HEK293 (cell line): Measurements from ENCODE around the gene ITGAL.
A peak's percentile ranks its signal among the peaks of the same experiment; 100 is the strongest.

Source experiments
- FEZF1 ChIP-seq: fragments of 450-650 bp; formaldehyde crosslinking; IDR thresholded peaks from 2 replicates; pipeline ENCODE4 v1.5.1; 2016; ENCODE audit warnings: missing biosample characterization, missing genetic modification characterization
- GLIS2 ChIP-seq: fragments of 450-650 bp; formaldehyde crosslinking; IDR thresholded peaks from 2 replicates; pipeline ENCODE4 v1.5.1; 2016; ENCODE audit warnings: missing biosample characterization, missing genetic modification characterization
- HOXD13 ChIP-seq: sonication (generic); formaldehyde crosslinking; IDR thresholded peaks from 2 replicates; pipeline ENCODE4 v1.8.0; 2022; ENCODE audit warnings: missing genetic modification reagents, borderline replicate concordance
- RBAK ChIP-seq: fragments of 450-650 bp; formaldehyde crosslinking; IDR thresholded peaks from 2 replicates; pipeline ENCODE4 v1.5.1; 2016; ENCODE audit warnings: missing biosample characterization, missing genetic modification characterization
- REST ChIP-seq: fragments of 450-650 bp; formaldehyde crosslinking; IDR thresholded peaks from 2 replicates; pipeline ENCODE4 v1.5.1; 2016; ENCODE audit warnings: missing biosample characterization, missing genetic modification characterization
- SP3 ChIP-seq: fragments of 450-650 bp; formaldehyde crosslinking; IDR thresholded peaks from 2 replicates; pipeline ENCODE4 v1.5.1; 2016; ENCODE audit warnings: missing biosample characterization, missing genetic modification characterization
- YY1 ChIP-seq: fragments of 450-650 bp; formaldehyde crosslinking; IDR thresholded peaks from 2 replicates; pipeline ENCODE4 v1.5.1; 2018; ENCODE audit warnings: missing biosample characterization, missing genetic modification characterization
- ZBTB48 ChIP-seq: fragments of 450-650 bp; formaldehyde crosslinking; IDR thresholded peaks from 2 replicates; pipeline ENCODE4 v1.5.1; 2016; ENCODE audit warnings: missing biosample characterization, missing genetic modification characterization
- ZFP69B ChIP-seq: fragments of 450-650 bp; formaldehyde crosslinking; IDR thresholded peaks from 2 replicates; pipeline ENCODE4 v1.5.1; 2016; ENCODE audit warnings: missing biosample characterization, missing genetic modification characterization
- ZNF16 ChIP-seq: fragments of 450-650 bp; formaldehyde crosslinking; IDR thresholded peaks from 2 replicates; pipeline ENCODE4 v1.5.1; 2016; ENCODE audit warnings: low read depth, missing biosample characterization, missing genetic modification characterization
- ZNF174 ChIP-seq: fragments of 450-650 bp; formaldehyde crosslinking; IDR thresholded peaks from 2 replicates; pipeline ENCODE4 v1.5.0; 2017; ENCODE audit warnings: missing biosample characterization, mild to moderate bottlenecking, missing genetic modification characterization
- ZNF184 ChIP-seq: fragments of 450-650 bp; IDR thresholded peaks from 2 replicates; pipeline ENCODE4 v1.5.1; 2018; ENCODE audit warnings: missing biosample characterization, mild to moderate bottlenecking, missing genetic modification characterization
- ZNF223 ChIP-seq: fragments of 450-650 bp; formaldehyde crosslinking; IDR thresholded peaks from 2 replicates; pipeline ENCODE4 v1.5.1; 2016; ENCODE audit warnings: missing biosample characterization, missing genetic modification characterization
- ZNF37A ChIP-seq: fragments of 450-650 bp; IDR thresholded peaks from 2 replicates; pipeline ENCODE4 v1.5.1; 2018; ENCODE audit warnings: missing biosample characterization, missing genetic modification characterization
- ZNF391 ChIP-seq: fragments of 450-650 bp; formaldehyde crosslinking; IDR thresholded peaks from 2 replicates; pipeline ENCODE4 v1.5.1; 2016; ENCODE audit warnings: low read depth, missing biosample characterization, missing genetic modification characterization, borderline replicate concordance
- ZNF404 ChIP-seq: fragments of 450-650 bp; formaldehyde crosslinking; IDR thresholded peaks from 2 replicates; pipeline ENCODE4 v1.5.1; 2017; ENCODE audit warnings: missing biosample characterization, missing genetic modification characterization
- ZNF433 ChIP-seq: fragments of 450-650 bp; formaldehyde crosslinking; IDR thresholded peaks from 2 replicates; pipeline ENCODE4 v1.5.1; 2016; ENCODE audit warnings: missing biosample characterization, missing genetic modification characterization, low read depth
- ZNF571 ChIP-seq: fragments of 450-650 bp; formaldehyde crosslinking; IDR thresholded peaks from 2 replicates; pipeline ENCODE4 v1.5.0; 2017; ENCODE audit warnings: missing biosample characterization, missing genetic modification characterization
- ZNF600 ChIP-seq: fragments of 450-650 bp; formaldehyde crosslinking; IDR thresholded peaks from 2 replicates; pipeline ENCODE4 v1.5.1; 2016; ENCODE audit warnings: missing biosample characterization, missing genetic modification characterization
- ZNF621 ChIP-seq: fragments of 450-650 bp; formaldehyde crosslinking; IDR thresholded peaks from 2 replicates; pipeline ENCODE4 v1.5.1; 2017; ENCODE audit warnings: missing biosample characterization, missing genetic modification characterization
- ZNF658 ChIP-seq: fragments of 450-650 bp; formaldehyde crosslinking; IDR thresholded peaks from 2 replicates; pipeline ENCODE4; 2016; ENCODE audit warnings: missing biosample characterization, missing genetic modification characterization
- ZNF692 ChIP-seq: fragments of 450-650 bp; formaldehyde crosslinking; IDR thresholded peaks from 2 replicates; pipeline ENCODE4 v1.5.1; 2016; ENCODE audit warnings: missing biosample characterization, missing genetic modification characterization
- ZSCAN16 ChIP-seq: fragments of 450-650 bp; formaldehyde crosslinking; IDR thresholded peaks from 2 replicates; pipeline ENCODE4 v1.5.1; 2016; ENCODE audit warnings: missing biosample characterization, missing genetic modification characterization
- TF ChIP-seq, protein P1 (sequence below): fragments of 450-650 bp; formaldehyde crosslinking; IDR thresholded peaks from 2 replicates; pipeline ENCODE4 v1.5.1; 2017; ENCODE audit warnings: missing biosample characterization, missing genetic modification characterization
- TF ChIP-seq, protein P2 (sequence below): fragments of 450-650 bp; formaldehyde crosslinking; IDR thresholded peaks from 2 replicates; pipeline ENCODE4 v1.5.1; 2016; ENCODE audit warnings: missing biosample characterization, missing genetic modification characterization
- TF ChIP-seq, protein P3 (sequence below): fragments of 450-650 bp; formaldehyde crosslinking; IDR thresholded peaks from 2 replicates; pipeline ENCODE4 v1.5.1; 2016; ENCODE audit warnings: missing biosample characterization, missing genetic modification characterization, borderline replicate concordance

Gene ITGAL

DNA sequence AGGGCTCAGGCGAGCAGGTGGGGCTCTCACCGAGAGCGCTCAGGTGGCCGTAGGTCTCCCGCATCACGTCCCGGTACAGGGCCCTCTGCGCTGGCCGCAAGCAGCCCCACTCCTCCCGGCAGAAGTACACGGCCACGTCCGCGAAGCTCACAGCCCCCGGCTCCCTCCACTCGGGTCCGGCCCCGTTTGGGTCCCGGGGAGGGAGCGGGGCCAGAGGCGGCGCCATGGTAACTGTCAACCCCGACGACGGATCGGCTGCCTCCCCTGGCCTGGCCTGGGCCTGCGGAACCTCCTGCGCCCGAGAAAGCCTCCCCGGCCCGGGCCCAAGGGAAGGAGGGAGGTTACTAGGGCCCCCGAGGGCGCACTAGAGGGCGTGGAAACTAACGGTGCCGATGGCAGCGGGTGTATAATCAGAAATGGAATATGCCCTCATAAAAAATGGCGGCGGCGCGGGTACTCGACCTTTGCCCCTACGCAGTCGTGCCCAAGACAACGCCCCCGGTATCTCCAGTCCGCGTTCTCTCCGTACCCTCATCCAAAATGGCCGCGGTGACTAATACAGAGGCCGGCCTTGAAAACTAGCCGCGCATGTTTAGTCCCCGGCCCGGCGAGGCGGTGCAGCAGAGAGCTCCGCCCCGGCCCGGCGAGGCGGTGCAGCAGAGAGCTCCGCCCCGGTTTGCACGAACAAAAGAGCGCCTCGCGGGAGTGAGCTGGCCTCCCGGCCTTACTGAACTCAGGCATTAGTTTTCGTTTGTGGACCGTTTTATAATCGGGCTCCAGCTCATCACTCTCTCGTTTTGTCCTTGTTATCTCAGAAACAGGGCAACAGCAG is 85.6 kb downstream of the ITGAL start, which contains the start of gene ZNF764 (continued):
- TF ChIP-seq SP3 (tag by site-specific recombination): peak; percentile 99
- TF ChIP-seq, protein P1, sequence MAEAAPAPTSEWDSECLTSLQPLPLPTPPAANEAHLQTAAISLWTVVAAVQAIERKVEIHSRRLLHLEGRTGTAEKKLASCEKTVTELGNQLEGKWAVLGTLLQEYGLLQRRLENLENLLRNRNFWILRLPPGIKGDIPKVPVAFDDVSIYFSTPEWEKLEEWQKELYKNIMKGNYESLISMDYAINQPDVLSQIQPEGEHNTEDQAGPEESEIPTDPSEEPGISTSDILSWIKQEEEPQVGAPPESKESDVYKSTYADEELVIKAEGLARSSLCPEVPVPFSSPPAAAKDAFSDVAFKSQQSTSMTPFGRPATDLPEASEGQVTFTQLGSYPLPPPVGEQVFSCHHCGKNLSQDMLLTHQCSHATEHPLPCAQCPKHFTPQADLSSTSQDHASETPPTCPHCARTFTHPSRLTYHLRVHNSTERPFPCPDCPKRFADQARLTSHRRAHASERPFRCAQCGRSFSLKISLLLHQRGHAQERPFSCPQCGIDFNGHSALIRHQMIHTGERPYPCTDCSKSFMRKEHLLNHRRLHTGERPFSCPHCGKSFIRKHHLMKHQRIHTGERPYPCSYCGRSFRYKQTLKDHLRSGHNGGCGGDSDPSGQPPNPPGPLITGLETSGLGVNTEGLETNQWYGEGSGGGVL (tag by site-specific recombination): peak; percentile 89
- no peak; the same call in 1 of the 2 replicates for TF ChIP-seq REST (tag by site-specific recombination)
- peak; percentile 91; the same call in 1 of the 2 replicates for TF ChIP-seq ZNF391 (tag by site-specific recombination)
- TF ChIP-seq ZBTB48 (tag by site-specific recombination): peak; percentile 69; the same call in 1 of the 2 replicates
- TF ChIP-seq RBAK (tag by site-specific recombination): no peak
- TF ChIP-seq ZNF433 (tag by site-specific recombination): no peak
- TF ChIP-seq ZNF223 (tag by site-specific recombination): no peak
- peak; percentile 91 for TF ChIP-seq GLIS2
- TF ChIP-seq, protein P2, sequence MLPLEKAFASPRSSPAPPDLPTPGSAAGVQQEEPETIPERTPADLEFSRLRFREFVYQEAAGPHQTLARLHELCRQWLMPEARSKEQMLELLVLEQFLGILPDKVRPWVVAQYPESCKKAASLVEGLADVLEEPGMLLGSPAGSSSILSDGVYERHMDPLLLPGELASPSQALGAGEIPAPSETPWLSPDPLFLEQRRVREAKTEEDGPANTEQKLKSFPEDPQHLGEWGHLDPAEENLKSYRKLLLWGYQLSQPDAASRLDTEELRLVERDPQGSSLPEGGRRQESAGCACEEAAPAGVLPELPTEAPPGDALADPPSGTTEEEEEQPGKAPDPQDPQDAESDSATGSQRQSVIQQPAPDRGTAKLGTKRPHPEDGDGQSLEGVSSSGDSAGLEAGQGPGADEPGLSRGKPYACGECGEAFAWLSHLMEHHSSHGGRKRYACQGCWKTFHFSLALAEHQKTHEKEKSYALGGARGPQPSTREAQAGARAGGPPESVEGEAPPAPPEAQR (tag by site-specific recombination): peak; percentile 56; the same call in 1 of the 2 replicates
- no peak for TF ChIP-seq ZNF174
- no peak for TF ChIP-seq ZNF621
- no peak for TF ChIP-seq ZNF16 (tag by site-specific recombination)
- no peak for TF ChIP-seq FEZF1 (tag by site-specific recombination)
- peak; percentile 48; the same call in 1 of the 2 replicates for TF ChIP-seq ZNF600 (tag by site-specific recombination)
- TF ChIP-seq ZNF571 (tag by site-specific recombination): no peak
- no peak for TF ChIP-seq ZNF404 (tag by site-specific recombination)
- TF ChIP-seq, protein P3, sequence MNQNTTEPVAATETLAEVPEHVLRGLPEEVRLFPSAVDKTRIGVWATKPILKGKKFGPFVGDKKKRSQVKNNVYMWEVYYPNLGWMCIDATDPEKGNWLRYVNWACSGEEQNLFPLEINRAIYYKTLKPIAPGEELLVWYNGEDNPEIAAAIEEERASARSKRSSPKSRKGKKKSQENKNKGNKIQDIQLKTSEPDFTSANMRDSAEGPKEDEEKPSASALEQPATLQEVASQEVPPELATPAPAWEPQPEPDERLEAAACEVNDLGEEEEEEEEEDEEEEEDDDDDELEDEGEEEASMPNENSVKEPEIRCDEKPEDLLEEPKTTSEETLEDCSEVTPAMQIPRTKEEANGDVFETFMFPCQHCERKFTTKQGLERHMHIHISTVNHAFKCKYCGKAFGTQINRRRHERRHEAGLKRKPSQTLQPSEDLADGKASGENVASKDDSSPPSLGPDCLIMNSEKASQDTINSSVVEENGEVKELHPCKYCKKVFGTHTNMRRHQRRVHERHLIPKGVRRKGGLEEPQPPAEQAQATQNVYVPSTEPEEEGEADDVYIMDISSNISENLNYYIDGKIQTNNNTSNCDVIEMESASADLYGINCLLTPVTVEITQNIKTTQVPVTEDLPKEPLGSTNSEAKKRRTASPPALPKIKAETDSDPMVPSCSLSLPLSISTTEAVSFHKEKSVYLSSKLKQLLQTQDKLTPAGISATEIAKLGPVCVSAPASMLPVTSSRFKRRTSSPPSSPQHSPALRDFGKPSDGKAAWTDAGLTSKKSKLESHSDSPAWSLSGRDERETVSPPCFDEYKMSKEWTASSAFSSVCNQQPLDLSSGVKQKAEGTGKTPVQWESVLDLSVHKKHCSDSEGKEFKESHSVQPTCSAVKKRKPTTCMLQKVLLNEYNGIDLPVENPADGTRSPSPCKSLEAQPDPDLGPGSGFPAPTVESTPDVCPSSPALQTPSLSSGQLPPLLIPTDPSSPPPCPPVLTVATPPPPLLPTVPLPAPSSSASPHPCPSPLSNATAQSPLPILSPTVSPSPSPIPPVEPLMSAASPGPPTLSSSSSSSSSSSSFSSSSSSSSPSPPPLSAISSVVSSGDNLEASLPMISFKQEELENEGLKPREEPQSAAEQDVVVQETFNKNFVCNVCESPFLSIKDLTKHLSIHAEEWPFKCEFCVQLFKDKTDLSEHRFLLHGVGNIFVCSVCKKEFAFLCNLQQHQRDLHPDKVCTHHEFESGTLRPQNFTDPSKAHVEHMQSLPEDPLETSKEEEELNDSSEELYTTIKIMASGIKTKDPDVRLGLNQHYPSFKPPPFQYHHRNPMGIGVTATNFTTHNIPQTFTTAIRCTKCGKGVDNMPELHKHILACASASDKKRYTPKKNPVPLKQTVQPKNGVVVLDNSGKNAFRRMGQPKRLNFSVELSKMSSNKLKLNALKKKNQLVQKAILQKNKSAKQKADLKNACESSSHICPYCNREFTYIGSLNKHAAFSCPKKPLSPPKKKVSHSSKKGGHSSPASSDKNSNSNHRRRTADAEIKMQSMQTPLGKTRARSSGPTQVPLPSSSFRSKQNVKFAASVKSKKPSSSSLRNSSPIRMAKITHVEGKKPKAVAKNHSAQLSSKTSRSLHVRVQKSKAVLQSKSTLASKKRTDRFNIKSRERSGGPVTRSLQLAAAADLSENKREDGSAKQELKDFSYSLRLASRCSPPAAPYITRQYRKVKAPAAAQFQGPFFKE (tag by site-specific recombination): no peak
- TF ChIP-seq ZNF692: 0 out of 2 replicates have a peak, but pooled peaks have one; percentile 50
- TF ChIP-seq ZFP69B (tag by site-specific recombination): no peak
- 0 out of 2 replicates have a peak, but pooled peaks have one; percentile 11 for TF ChIP-seq ZSCAN16 (tag by site-specific recombination)
- 0 out of 2 replicates have a peak, but pooled peaks have one; percentile 18 for TF ChIP-seq HOXD13 (CRISPR knock-in tag)
- peak; percentile 42; the same call in 1 of the 2 replicates for TF ChIP-seq ZNF184
- peak; percentile 98 for TF ChIP-seq YY1 (tag by site-specific recombination)
- TF ChIP-seq ZNF658 (tag by site-specific recombination): no peak
- no peak for TF ChIP-seq ZNF37A (tag by site-specific recombination)
